GM19372 (cell line): ENCODE measurements around the gene IGLL5.

Experiments used
- ATAC-seq: cut with Tn5 transposase; IDR thresholded peaks from one replicate; pipeline ENCODE4 v1.9.1; 2021; ENCODE audit warnings: mild to moderate bottlenecking, low read depth, moderate library complexity; ENCODE audit not compliant: unreplicated experiment

The IGLL5 gene

GRCh38 chr22:22924369-22925145 is 36.9 kb downstream of the IGLL5 start:
- ATAC-seq, result no peak

DNA sequence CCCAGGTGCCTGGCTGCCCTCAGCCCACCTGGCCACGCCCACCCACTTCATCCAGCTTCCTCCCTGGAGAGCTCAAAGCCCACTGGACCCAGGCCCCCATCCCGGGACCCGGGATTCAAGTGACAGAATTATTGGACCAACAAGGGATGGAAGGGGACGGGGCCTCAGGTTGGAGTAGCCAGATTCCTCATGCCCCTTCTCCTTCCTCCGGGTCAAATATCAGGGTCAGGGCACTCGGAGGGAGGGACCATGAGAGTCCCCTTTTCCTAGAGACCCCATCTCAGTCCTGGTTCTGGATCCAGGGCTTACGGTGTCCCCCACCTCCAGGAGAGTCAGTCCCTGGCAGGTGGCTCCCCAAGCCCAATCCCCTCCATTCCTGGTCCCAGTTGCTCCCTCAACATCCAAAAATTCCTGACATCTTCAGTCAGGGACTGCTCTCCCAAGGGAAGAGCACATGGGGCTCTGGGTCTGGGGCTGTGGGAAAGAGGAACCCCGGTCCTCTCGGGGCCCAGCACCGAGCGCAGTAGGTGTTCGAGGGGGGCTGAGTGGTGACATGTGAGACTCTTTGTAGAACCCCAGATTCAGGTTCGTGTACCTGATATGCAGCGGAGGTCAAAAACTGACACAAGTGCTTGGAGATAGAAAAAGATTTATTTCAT is 37.7 kb downstream of the IGLL5 start:
- no peak for ATAC-seq

- no peak for ATAC-seq
Measured at GRCh38 chr22:22925805-22926369, 38.3 kb downstream of the IGLL5 start.

DNA sequence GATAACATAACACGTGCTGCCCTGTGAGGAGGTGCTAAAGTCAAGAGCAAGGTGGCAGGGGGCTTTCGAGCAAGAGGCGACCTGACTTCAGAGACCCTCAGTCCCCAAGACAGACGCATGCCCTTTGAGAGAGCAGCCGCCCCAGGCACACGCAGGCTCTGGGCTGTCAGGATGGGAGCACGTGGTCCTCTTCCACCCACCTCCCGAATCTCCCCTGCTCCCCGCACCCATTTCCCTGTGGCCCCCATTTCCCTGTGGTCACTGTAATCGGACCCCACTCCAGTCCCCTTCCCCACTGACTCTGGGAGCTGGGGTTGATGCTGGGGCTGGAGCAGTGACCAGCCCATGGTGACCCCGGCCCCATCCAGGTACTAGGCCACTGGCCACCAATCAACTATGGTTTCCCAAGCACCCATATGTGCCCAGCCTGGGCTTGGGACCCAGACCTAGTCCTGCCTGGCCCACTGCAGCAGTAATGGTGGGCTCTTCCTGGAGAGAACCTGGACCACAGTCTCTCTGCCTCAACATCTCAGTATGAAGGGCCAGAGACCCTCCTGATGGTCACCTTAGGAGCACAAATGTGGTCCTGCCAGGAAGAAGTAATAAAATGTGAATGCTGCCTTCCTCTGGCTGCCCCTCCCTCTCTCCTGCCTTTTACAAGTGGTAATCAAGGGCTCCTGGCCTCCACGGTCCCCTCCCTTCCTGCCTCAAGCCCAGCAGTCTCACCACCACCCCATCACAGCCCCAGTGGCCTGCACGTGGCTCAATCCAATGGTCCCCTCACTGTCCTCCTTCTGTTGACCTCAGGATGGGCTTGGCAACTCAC is 39.0 kb downstream of the IGLL5 start:
- ATAC-seq, result no peak

GRCh38 chr22:22927196-22927887 is 39.7 kb downstream of the IGLL5 start:
- ATAC-seq, result no peak

GRCh38 chr22:22927888-22928665 is 40.5 kb downstream of the IGLL5 start:
- no peak for ATAC-seq

GRCh38 chr22:22928666-22929380 is 41.2 kb downstream of the IGLL5 start:
- ATAC-seq, result peak; percentile 82

- ATAC-seq, result no peak
Measured at GRCh38 chr22:22929381-22930221, 42.0 kb downstream of the IGLL5 start.

DNA sequence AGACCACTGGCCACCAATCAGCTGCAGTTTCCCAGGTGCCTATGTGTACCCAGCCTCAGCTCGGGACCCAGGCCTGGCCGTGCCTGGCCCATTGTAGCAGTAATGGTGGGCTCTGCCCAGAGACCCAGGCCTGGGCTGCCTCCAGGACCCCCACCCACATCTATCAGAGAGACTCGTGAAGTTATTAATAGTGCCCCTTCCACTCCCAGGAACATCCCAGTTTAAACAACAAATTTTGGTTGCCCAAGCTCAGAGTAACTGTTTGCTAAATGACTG is 42.5 kb downstream of the IGLL5 start:
- no peak for ATAC-seq

- ATAC-seq, result no peak
Measured at GRCh38 chr22:22930571-22931556, 43.2 kb downstream of the IGLL5 start.

DNA sequence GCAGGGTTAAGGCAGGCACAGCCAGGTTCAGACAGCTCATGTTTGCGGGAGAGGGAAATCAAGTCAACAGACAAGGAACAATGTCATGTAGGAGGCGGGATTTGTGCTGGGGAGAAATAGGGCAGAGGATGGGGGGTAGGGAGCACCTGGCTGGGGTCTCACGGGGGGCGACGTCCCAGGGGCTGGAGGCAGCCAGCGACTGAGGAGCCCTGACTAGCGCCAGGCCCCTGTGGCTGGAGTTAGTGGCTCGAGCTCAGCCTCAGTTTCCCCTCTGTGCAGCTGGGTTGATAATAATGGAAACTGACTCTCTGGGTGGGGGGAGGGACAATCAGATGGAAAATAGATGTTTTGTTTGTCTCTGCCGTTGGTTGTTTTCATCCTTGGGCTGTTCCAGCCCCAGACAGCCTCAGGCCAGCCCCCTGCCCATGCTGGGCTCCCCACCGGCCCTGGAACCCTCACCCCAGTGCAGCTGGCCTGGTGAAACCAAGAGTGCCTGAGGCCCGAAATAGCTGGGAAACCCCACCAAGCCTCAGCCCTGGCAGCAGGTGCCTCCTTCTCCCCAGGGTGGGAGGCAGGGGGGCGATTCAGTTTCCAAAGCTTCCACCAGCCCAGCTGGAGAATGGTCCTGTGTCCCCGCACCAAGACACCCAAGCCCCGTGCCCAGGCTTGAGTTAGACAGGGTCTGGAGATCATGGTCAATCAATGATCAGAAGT is 44.1 kb downstream of the IGLL5 start:
- ATAC-seq, result no peak

GRCh38 chr22:22932512-22932941 is 44.9 kb downstream of the IGLL5 start:
- no peak for ATAC-seq

DNA sequence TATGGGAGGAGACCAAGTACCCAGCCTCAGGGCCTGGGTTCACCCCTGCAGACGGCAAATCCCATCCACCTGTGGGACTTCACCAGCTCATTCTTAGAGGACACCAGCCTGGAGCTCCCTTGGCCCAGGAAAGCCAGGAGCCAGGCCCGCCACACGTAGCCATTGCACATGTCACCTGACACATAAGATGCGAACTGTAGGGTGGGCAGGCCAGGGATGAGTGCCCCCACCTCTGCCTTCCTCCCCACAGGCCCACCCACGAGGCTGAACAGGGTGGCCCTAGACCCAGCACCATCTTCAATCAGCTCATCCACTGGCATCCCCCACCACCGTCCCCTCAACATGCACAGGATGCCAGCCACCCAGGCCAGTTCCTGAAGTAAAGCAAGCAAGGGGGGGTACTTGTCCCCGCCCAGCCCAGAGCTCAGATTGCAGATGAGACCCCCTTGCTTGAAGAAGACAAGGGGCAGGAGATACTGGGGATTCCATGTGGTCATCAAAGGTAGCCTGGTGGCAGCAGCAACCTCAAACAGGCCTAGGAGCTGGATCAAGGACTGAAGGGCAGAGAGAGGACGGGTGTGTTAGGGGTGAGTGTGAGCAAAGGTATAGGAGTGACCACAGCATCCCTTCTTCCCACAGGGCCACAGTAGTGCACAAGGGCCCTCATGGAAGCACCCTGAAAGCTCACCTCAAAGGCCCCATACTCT is 45.6 kb downstream of the IGLL5 start:
- ATAC-seq, result no peak

DNA sequence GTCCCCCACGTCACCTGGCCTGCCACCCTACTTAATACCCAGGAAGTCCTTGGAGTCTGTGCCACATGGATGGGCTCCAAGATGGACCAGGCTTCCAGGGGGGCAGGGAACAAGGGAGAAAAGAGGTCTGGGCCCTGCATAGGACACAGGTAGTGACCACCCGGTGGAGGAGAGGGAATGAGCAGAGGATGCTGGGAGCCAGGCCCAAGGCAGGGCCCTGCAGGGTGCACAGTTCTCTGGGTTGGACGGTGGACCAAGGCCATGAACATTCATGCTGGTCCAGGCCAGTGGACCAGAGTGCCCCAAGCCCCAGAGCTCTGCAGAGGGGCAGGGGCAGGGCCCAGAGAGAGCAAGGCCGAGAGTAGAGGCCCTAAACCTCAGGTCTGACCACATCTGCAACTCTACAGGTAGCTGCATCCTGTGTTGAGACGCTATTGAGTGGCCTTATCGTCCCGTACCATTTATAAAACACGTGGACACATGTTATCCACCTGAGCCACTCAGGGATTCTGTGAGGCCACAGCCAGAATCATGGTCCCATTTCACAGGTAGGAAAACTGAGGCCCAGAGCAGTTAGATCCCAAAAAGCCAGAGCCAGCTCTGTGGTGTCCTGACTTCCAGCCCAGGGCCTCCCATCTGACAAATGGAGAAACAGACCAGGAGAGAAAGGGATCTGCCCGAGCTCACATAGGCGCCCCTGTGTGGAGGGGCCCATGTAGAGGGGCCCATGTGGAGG is 46.4 kb downstream of the IGLL5 start:
- no peak for ATAC-seq

- no peak for ATAC-seq
Measured at GRCh38 chr22:22934543-22935055, 47.0 kb downstream of the IGLL5 start.
